NOMO-1 treated with DMSO at 0.1 percent for 48 hours (cell line): ENCODE measurements around the gene RANBP17.

ENCODE experiments used
- DNase-seq: peaks from one replicate; lab custom pipeline; 2025; ENCODE audit not compliant: unreplicated experiment; lab: John Stamatoyannopoulos, UW

Gene RANBP17

GRCh38 chr5:171314728-171315385 is 453.0 kb downstream of the RANBP17 start:
- no peak for DNase-seq

GRCh38 chr5:171315386-171315891 is 453.6 kb downstream of the RANBP17 start:
- no peak for DNase-seq

- DNase-seq, result no peak
Measured at GRCh38 chr5:171315925-171316257, 454.1 kb downstream of the RANBP17 start.

GRCh38 chr5:171316258-171317121 is 454.7 kb downstream of the RANBP17 start:
- DNase-seq, result no peak

- DNase-seq, result no peak
Measured at GRCh38 chr5:171317230-171317629, 455.4 kb downstream of the RANBP17 start.

GRCh38 chr5:171318026-171318425 is 456.2 kb downstream of the RANBP17 start:
- no peak for DNase-seq

- DNase-seq, result no peak
Measured at GRCh38 chr5:171321447-171321846, 459.6 kb downstream of the RANBP17 start.

GRCh38 chr5:171322527-171322926 is 460.7 kb downstream of the RANBP17 start:
- no peak for DNase-seq

- DNase-seq, result no peak
Measured at GRCh38 chr5:171323007-171323406, 461.2 kb downstream of the RANBP17 start.

GRCh38 chr5:171323806-171324632 is 462.2 kb downstream of the RANBP17 start:
- peak; percentile 61 for DNase-seq

GRCh38 chr5:171330021-171330420 is 468.2 kb downstream of the RANBP17 start:
- DNase-seq, result no peak

- no peak for DNase-seq
Measured at GRCh38 chr5:171335616-171336015, 473.8 kb downstream of the RANBP17 start.

GRCh38 chr5:171336521-171337209 is 474.8 kb downstream of the RANBP17 start:
- DNase-seq, result peak; percentile 24

- no peak for DNase-seq
Measured at GRCh38 chr5:171337210-171337569, 475.4 kb downstream of the RANBP17 start.

- no peak for DNase-seq
Measured at GRCh38 chr5:171340042-171340441, 478.2 kb downstream of the RANBP17 start.

GRCh38 chr5:171340491-171340890 is 478.7 kb downstream of the RANBP17 start:
- DNase-seq, result no peak

- peak; percentile 32 for DNase-seq
Measured at GRCh38 chr5:171342362-171343111, 480.7 kb downstream of the RANBP17 start.

GRCh38 chr5:171344936-171345608 is 483.3 kb downstream of the RANBP17 start:
- no peak for DNase-seq
